Osteocyte (in vitro differentiated cells): ENCODE results near the gene COG7. TPM values are rescaled to one million over a fixed set of nuclear protein-coding genes. Genes with fewer than 3 reads are reported as not detected.

Experiments
- DNase-seq: peaks from one replicate; pipeline ENCODE4 v3.0.0; 2021; ENCODE audit warnings: mixed read lengths; ENCODE audit not compliant: unreplicated experiment; ENCODE audit errors: extremely low spot score
- H3K27ac Mint-ChIP-seq: one replicate; pipeline ENCODE4 v1.8.0; 2021; ENCODE audit warnings: mild to moderate bottlenecking, mixed read lengths; ENCODE audit not compliant: unreplicated experiment
- H3K27me3 Mint-ChIP-seq: one replicate; pipeline ENCODE4 v1.8.0; 2021; ENCODE audit warnings: mixed read lengths; ENCODE audit not compliant: unreplicated experiment
- H3K36me3 Mint-ChIP-seq: one replicate; pipeline ENCODE4 v1.8.0; 2021; ENCODE audit warnings: mixed read lengths; ENCODE audit not compliant: unreplicated experiment
- H3K4me1 Mint-ChIP-seq: one replicate; pipeline ENCODE4 v1.8.0; 2021; ENCODE audit warnings: mixed read lengths; ENCODE audit not compliant: unreplicated experiment
- H3K4me3 Mint-ChIP-seq: one replicate; pipeline ENCODE4 v1.8.0; 2021; ENCODE audit warnings: mild to moderate bottlenecking, moderate library complexity, mixed read lengths; ENCODE audit not compliant: unreplicated experiment
- H3K9me3 Mint-ChIP-seq: one replicate; pipeline ENCODE4 v1.8.0; 2021; ENCODE audit warnings: mixed read lengths; ENCODE audit not compliant: unreplicated experiment
- total RNA-seq: library from RNA; stranded (reverse); gene quantifications from 2 replicates; pipeline ENCODE4 v1.2.1, GENCODE V29; 2021
- TF ChIP-seq, protein P1 (sequence below): fragments of 200-600 bp; sonication (generic); IDR thresholded peaks from 2 replicates; pipeline ENCODE4 v1.5.0; 2021; ENCODE audit warnings: antibody characterized with exemption, mild to moderate bottlenecking, moderate library complexity

COG7 gene
- total RNA-seq, 1 donor from 2014 or later = 25.4 TPM

DNA sequence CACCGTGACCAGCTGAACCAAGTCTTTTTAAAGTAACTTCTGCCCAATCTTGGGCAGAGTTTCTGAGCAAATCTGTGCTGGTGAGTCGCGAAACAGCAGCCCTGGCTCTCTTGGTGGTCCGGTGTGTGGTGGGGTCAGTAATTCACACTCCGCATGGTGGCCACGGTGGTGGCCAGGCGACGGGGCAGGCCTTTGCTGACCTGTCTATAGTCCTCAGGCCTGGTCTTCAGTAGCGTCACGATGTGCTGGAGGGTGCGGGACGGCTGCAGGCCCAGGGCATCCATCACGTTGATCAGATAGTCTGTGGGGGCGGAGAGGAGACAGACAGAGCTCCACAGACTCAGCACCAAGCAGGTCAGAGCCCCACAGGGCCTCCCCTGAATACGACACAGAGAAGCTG is 64.2 kb downstream of the COG7 start:
- Mint-ChIP-seq H3K27ac (no peak overlapping the region), H3K4me1 (no peaks in the 10 kb centered on the region), H3K27me3 (no peaks in the 10 kb centered on the region), H3K36me3 (peaks cover 26% of the 10 kb centered on the region), H3K4me3 (no peak overlapping the region), H3K9me3 (no peaks in the 10 kb centered on the region)
- TF ChIP-seq, protein P1, sequence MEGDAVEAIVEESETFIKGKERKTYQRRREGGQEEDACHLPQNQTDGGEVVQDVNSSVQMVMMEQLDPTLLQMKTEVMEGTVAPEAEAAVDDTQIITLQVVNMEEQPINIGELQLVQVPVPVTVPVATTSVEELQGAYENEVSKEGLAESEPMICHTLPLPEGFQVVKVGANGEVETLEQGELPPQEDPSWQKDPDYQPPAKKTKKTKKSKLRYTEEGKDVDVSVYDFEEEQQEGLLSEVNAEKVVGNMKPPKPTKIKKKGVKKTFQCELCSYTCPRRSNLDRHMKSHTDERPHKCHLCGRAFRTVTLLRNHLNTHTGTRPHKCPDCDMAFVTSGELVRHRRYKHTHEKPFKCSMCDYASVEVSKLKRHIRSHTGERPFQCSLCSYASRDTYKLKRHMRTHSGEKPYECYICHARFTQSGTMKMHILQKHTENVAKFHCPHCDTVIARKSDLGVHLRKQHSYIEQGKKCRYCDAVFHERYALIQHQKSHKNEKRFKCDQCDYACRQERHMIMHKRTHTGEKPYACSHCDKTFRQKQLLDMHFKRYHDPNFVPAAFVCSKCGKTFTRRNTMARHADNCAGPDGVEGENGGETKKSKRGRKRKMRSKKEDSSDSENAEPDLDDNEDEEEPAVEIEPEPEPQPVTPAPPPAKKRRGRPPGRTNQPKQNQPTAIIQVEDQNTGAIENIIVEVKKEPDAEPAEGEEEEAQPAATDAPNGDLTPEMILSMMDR = no peak
- no peak for DNase-seq

DNA sequence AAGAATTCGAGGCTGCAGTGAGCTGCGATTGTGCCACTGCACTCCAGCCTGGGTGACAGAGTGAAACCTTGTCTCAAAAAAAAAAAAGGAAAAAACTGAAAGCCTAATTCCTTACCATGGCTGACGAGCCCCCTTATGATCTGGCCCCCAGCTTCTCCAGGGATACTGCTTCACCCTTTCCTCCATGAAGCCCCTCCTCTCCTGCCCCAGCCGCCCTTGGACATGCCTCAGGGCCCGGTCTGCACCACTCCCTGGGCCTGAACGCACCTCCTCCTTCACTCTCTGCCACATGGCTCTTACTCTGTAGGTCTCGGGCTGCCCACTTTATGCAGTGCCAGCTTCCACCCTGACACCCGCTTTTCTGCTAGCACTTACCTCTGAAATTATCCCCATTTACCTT is 65.3 kb downstream of the COG7 start:
- H3K36me3 Mint-ChIP-seq = peaks cover 26% of the 10 kb centered on the region
- TF ChIP-seq, protein P1 = no peak
- H3K27me3 Mint-ChIP-seq = no peaks in the 10 kb centered on the region
- no peaks in the 10 kb centered on the region for H3K4me1 Mint-ChIP-seq
- H3K4me3 Mint-ChIP-seq = no peak overlapping the region
- no peak overlapping the region for H3K27ac Mint-ChIP-seq
- no peak for DNase-seq
- H3K9me3 Mint-ChIP-seq = no peaks in the 10 kb centered on the region

DNA sequence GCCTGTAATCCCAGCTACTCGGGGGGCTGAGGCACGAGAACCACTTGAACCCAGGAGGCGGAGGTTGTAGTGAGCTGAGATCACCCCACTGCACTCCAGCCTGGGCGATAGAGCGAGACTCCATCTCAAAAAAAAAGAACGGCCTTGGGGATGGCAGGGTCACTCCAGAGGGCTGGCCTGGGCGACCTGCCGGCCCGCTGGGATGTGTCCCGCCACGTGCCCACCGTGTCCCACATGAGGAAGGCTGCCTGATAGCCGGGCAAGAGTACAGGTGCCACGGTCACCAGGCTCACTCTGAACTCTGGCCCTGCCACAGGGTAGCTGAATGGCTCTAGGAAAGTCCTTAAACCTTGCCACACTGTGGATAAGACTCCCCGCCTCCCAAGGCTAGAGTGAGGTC is 67.5 kb downstream of the COG7 start:
- TF ChIP-seq, protein P1 = no peak
- Mint-ChIP-seq H3K27me3 (no peaks in the 10 kb centered on the region), H3K27ac (no peak overlapping the region), H3K4me1 (no peaks in the 10 kb centered on the region), H3K4me3 (no peak overlapping the region), H3K36me3 (peaks cover 10% of the 10 kb centered on the region), H3K9me3 (no peaks in the 10 kb centered on the region)
- DNase-seq = no peak

DNA sequence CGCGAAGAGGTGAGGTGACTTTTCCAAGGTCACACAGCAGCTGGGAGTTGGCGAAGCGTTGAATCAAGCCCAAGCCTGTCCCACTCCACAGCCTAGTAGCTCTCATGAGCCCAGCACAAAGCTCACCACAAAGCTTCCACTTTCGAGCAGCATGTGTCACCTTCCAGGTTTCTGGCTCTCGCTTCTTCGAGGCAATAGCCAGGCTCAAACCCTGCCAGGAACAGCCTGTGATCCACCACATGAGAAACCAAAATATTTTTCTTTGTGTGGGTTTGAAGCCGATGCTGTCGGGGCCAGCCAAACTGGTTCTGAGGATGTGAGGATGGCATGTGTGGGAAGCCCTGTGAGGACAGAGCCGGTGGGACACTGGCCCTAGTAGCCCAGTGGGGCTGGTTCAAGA is 68.1 kb downstream of the COG7 start:
- Mint-ChIP-seq H3K36me3 (peaks cover 9% of the 10 kb centered on the region), H3K4me1 (no peaks in the 10 kb centered on the region), H3K4me3 (no peak overlapping the region), H3K27me3 (no peaks in the 10 kb centered on the region), H3K27ac (no peak overlapping the region), H3K9me3 (no peaks in the 10 kb centered on the region)
- TF ChIP-seq, protein P1 = no peak
- no peak for DNase-seq

DNA sequence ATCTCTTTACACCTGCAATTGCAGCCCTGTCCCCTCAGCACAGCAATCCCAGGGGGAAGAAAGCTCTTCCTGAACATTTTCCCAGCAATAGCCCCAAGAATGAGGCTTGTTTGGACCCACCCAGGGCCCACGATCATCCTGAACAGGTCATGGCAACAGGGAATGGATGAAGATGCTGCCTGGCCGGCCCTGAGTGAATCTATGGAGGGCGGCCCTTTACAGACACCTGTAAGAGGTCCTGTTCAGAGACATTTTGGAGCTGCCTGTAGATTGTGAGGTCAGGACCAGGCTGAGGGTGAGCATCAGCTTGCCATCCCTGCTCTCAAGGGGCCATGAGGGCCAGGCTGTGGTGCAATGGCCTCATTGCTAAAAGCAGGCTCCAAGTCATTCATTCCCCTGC is 69.1 kb downstream of the COG7 start:
- Mint-ChIP-seq H3K36me3 (peaks cover 3% of the 10 kb centered on the region), H3K27me3 (no peaks in the 10 kb centered on the region), H3K4me1 (no peaks in the 10 kb centered on the region), H3K9me3 (no peaks in the 10 kb centered on the region), H3K4me3 (no peak overlapping the region), H3K27ac (no peak overlapping the region)
- TF ChIP-seq, protein P1 = no peak
- no peak for DNase-seq
